HG03025 (cell line): ENCODE data around the gene NXPH3.
"Not testable (repeated sequence)": the region's sequence is repeated elsewhere in the genome, so short reads cannot be mapped to it uniquely, and the experiment has no call there.

Source experiments
- ATAC-seq: cut with Tn5 transposase; IDR thresholded peaks from one replicate; pipeline ENCODE4 v1.9.1; 2021; ENCODE audit warnings: mild to moderate bottlenecking, moderate library complexity; ENCODE audit not compliant: unreplicated experiment, low FRiP score

NXPH3 gene

GRCh38 chr17:49575679-49576087, at the start of gene NXPH3:
TSS of gene NXPH3 (plus strand) at chr17:49575871. CDS start at chr17:49576220, 349 bp downstream.
- ATAC-seq = no peak

GRCh38 chr17:49527927-49528651, 47.6 kb upstream of the NXPH3 start:
- ATAC-seq = no peak

- ATAC-seq = no peak
Measured at GRCh38 chr17:49528966-49529365, 46.7 kb upstream of the NXPH3 start.

- no peak for ATAC-seq
Measured at GRCh38 chr17:49530118-49530517, 45.6 kb upstream of the NXPH3 start.

- ATAC-seq = no peak
Measured at GRCh38 chr17:49543860-49544259, 31.8 kb upstream of the NXPH3 start.

GRCh38 chr17:49545007-49545660, 30.5 kb upstream of the NXPH3 start:
- no peak for ATAC-seq

- ATAC-seq = no peak
Measured at GRCh38 chr17:49545806-49546545, 29.7 kb upstream of the NXPH3 start.

- ATAC-seq = no peak
Measured at GRCh38 chr17:49546546-49547535, 28.8 kb upstream of the NXPH3 start.

- ATAC-seq = no peak
Measured at GRCh38 chr17:49547566-49547965, 28.1 kb upstream of the NXPH3 start.

GRCh38 chr17:49548051-49548505, 27.6 kb upstream of the NXPH3 start:
- ATAC-seq = no peak

- no peak for ATAC-seq
Measured at GRCh38 chr17:49548506-49549310, 27.0 kb upstream of the NXPH3 start.

GRCh38 chr17:49549311-49549605, 26.4 kb upstream of the NXPH3 start:
- no peak for ATAC-seq

- no peak for ATAC-seq
Measured at GRCh38 chr17:49549691-49550678, 25.7 kb upstream of the NXPH3 start.

- ATAC-seq = not testable (repeated sequence)
Measured at GRCh38 chr17:49550764-49551163, 24.9 kb upstream of the NXPH3 start.

- ATAC-seq = no peak
Measured at GRCh38 chr17:49551221-49552069, 24.2 kb upstream of the NXPH3 start.

GRCh38 chr17:49552070-49552751, 23.5 kb upstream of the NXPH3 start:
- ATAC-seq = no peak
